OCI-LY7 (cell line): Measurements from ENCODE around the gene LONRF3. TPM values are rescaled to one million over a fixed set of nuclear protein-coding genes. Genes with fewer than 3 reads are reported as not detected.

Experiments used
- BruUV-seq: library from RNA; stranded (reverse); fragments of 400-500 nt; replicated peaks from 2 replicates; lab custom pipeline; 2021; lab: Mats Ljungman, UMichigan
- CTCF ChIA-PET: fragments of 300-600 bp; sonication (Branson Sonifier 250); formaldehyde crosslinking; loops from one replicate; lab custom pipeline; 2022; ENCODE audit warnings: antibody characterized with exemption; ENCODE audit not compliant: unreplicated experiment; lab: Charles Lee
- POLR2A ChIA-PET: fragments of 300-600 bp; sonication (Branson Sonifier 250); formaldehyde crosslinking; loops from one replicate; lab custom pipeline; 2022; ENCODE audit warnings: antibody characterized with exemption; lab: Charles Lee
- DNase-seq: peaks from one replicate; pipeline ENCODE4 v3.0.0-alpha.2; 2015; ENCODE audit warnings: low spot score
- H2AFZ ChIP-seq: fragments of 200-600 bp; sonication (generic), shearing (Covaris generic); 2 replicates; pipeline ENCODE4 v1.6.1; 2014; ENCODE audit warnings: mild to moderate bottlenecking, antibody characterized with exemption, low read length, moderate library complexity
- H3K27ac ChIP-seq: fragments of 200-600 bp; sonication (generic); 2 replicates; pipeline ENCODE4 v1.5.1; 2014; ENCODE audit warnings: mixed run types, low read depth, mild to moderate bottlenecking, moderate library complexity, low read length, inconsistent platforms; ENCODE audit not compliant: poor library complexity, severe bottlenecking
- H3K36me3 ChIP-seq: fragments of 200-600 bp; sonication (generic); 2 replicates; pipeline ENCODE4 v1.6.1; 2014; ENCODE audit warnings: mild to moderate bottlenecking, antibody characterized with exemption, low read length, moderate library complexity, mixed read lengths; ENCODE audit not compliant: insufficient read depth
- H3K4me1 ChIP-seq: fragments of 200-600 bp; sonication (generic); 2 replicates; pipeline ENCODE4 v1.5.1; 2014; ENCODE audit warnings: mild to moderate bottlenecking, low read length; ENCODE audit not compliant: insufficient read depth, poor library complexity, severe bottlenecking
- H3K4me2 ChIP-seq: fragments of 200-600 bp; sonication (generic); 2 replicates; pipeline ENCODE4 v1.6.1; 2014; ENCODE audit warnings: mild to moderate bottlenecking, low read length
- H3K4me3 ChIP-seq: fragments of 200-600 bp; sonication (generic); 2 replicates; pipeline ENCODE4 v1.5.1; 2014; ENCODE audit warnings: mild to moderate bottlenecking, low read depth, low read length; ENCODE audit not compliant: poor library complexity, severe bottlenecking
- H3K79me2 ChIP-seq: fragments of 200-600 bp; sonication (generic); 2 replicates; pipeline ENCODE4 v1.6.1; 2016; ENCODE audit warnings: low read depth, mild to moderate bottlenecking, low read length, moderate library complexity, mixed read lengths; ENCODE audit not compliant: insufficient read depth
- H3K9me2 ChIP-seq: fragments of 200-600 bp; sonication (generic); 2 replicates; pipeline ENCODE4 v1.6.1; 2016; ENCODE audit warnings: mild to moderate bottlenecking, low read length, mixed read lengths; ENCODE audit not compliant: insufficient read depth
- H3K9me3 ChIP-seq: fragments of 200-600 bp; sonication (generic); 2 replicates; pipeline ENCODE4 v1.6.1; 2014; ENCODE audit warnings: mild to moderate bottlenecking, mixed run types, low read length, mixed read lengths
- H4K20me1 ChIP-seq: fragments of 200-600 bp; sonication (generic); 2 replicates; pipeline ENCODE4 v1.6.1; 2014; ENCODE audit warnings: mild to moderate bottlenecking, antibody characterized with exemption, low read length, moderate library complexity, mixed read lengths; ENCODE audit not compliant: insufficient read depth
- EZH2phosphoT487 ChIP-seq: fragments of 200-600 bp; sonication (generic); IDR thresholded peaks from 2 replicates; pipeline ENCODE4 v1.6.1; 2018; ENCODE audit warnings: low read depth, borderline replicate concordance, mild to moderate bottlenecking, mixed run types, antibody characterized with exemption, low read length, moderate library complexity, mixed read lengths
- intact Hi-C: fragments of 100-400 bp; cut with micrococcal nuclease; formaldehyde crosslinking; loops from one replicate; pipeline ENCODE4 v1.10.0; 2022; ENCODE audit not compliant: unreplicated experiment
- total RNA-seq, 2 experiments: library from RNA; depleted of rRNA in 1 of 2; stranded (reverse); fragments of >200 nt in 1 of 2; shearing (Covaris generic) in 1 of 2; gene quantifications; 2 replicates each; pipeline ENCODE4 v1.2.3, GENCODE V29; 2014 to 2022
- TF ChIP-seq, protein P1 (sequence below): fragments of 200-600 bp; sonication (generic); conservative IDR thresholded peaks from 2 replicates; pipeline ENCODE4 v1.5.1; 2014; ENCODE audit warnings: mild to moderate bottlenecking, antibody characterized with exemption, low read length, moderate library complexity, mixed read lengths

Gene LONRF3
- total RNA-seq, 2 experiments from 2014 or later, result not detected

- Histone ChIP-seq H3K9me2 (no peaks in the 10 kb centered on the region), H3K36me3 (no peaks in the 10 kb centered on the region), H3K4me3 (peak overlapping the region; percentile 12), H2AFZ (no peak overlapping the region), H3K9me3 (no peaks in the 10 kb centered on the region), H4K20me1 (no peaks in the 10 kb centered on the region), H3K27ac (no peak overlapping the region), H3K4me1 (peaks cover 4% of the 10 kb centered on the region), H3K79me2 (no peaks in the 10 kb centered on the region), H3K4me2 (peak overlapping the region; percentile 63)
- BruUV-seq, result no TSS peak
- CTCF ChIA-PET, result no interaction called here
- intact Hi-C loops, result no loop called here
- POLR2A ChIA-PET, result no interaction called here
- TF ChIP-seq, protein P1, sequence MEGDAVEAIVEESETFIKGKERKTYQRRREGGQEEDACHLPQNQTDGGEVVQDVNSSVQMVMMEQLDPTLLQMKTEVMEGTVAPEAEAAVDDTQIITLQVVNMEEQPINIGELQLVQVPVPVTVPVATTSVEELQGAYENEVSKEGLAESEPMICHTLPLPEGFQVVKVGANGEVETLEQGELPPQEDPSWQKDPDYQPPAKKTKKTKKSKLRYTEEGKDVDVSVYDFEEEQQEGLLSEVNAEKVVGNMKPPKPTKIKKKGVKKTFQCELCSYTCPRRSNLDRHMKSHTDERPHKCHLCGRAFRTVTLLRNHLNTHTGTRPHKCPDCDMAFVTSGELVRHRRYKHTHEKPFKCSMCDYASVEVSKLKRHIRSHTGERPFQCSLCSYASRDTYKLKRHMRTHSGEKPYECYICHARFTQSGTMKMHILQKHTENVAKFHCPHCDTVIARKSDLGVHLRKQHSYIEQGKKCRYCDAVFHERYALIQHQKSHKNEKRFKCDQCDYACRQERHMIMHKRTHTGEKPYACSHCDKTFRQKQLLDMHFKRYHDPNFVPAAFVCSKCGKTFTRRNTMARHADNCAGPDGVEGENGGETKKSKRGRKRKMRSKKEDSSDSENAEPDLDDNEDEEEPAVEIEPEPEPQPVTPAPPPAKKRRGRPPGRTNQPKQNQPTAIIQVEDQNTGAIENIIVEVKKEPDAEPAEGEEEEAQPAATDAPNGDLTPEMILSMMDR, result no peak
- 0 out of 2 replicates have a peak, but pooled peaks have one; percentile 50 for TF ChIP-seq EZH2phosphoT487
- no peak for DNase-seq
These were observed 1.6 kb downstream of the LONRF3 start for GRCh38 chrX:118975831-118976598.

- Histone ChIP-seq H3K4me1 (peaks cover 4% of the 10 kb centered on the region), H3K9me2 (no peaks in the 10 kb centered on the region), H3K9me3 (no peaks in the 10 kb centered on the region), H2AFZ (no peak overlapping the region), H3K4me3 (no peak overlapping the region), H4K20me1 (no peaks in the 10 kb centered on the region), H3K79me2 (no peaks in the 10 kb centered on the region), H3K36me3 (no peaks in the 10 kb centered on the region), H3K27ac (no peak overlapping the region), H3K4me2 (peak overlapping the region; percentile 63; the same call in 1 of the 2 replicates)
- TF ChIP-seq, protein P1, result no peak
- TF ChIP-seq EZH2phosphoT487, result no peak
- intact Hi-C loops, result no loop called here
- peak; percentile 29 for DNase-seq
- POLR2A ChIA-PET, result interaction anchor here (0.6 kb wide), 1 partner anchor 22 kb away, joined by 3 read pairs; no protein-coding TSS in a partner anchor
- no TSS peak for BruUV-seq
- CTCF ChIA-PET, result no interaction called here
These were observed 2.4 kb downstream of the LONRF3 start for GRCh38 chrX:118976599-118977340.
